Activated CD4-positive, alpha-beta T cell treated with anti-CD3 and anti-CD28 coated beads for 4 hours (primary cell): ENCODE measurements around the gene CNR1.

Experiments used
- DNase-seq, 2 donors: peaks; one replicate each; pipeline ENCODE4 v3.0.0-alpha.2; 2020

Gene CNR1

GRCh38 chr6:88143421-88144157, 22.6 kb downstream of the CNR1 start:
- DNase-seq = no peak

DNA sequence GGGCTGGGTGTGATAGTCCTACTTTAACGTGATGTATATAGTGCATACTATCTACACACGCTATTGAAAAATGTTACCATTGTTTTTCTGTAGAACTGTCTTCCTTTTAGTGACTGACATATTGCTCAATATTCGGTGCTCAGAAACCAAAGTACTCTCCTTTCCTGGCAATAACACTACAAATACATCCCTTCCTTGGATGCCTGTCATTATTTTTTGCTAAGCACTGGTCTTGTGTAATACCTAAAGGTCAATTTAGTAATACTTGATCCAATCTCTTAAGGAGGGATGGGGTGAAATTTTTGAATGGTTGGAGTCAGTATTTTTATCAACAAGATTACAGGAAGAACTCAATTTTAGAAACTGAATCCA, 23.9 kb downstream of the CNR1 start:
- no peak for DNase-seq

DNA sequence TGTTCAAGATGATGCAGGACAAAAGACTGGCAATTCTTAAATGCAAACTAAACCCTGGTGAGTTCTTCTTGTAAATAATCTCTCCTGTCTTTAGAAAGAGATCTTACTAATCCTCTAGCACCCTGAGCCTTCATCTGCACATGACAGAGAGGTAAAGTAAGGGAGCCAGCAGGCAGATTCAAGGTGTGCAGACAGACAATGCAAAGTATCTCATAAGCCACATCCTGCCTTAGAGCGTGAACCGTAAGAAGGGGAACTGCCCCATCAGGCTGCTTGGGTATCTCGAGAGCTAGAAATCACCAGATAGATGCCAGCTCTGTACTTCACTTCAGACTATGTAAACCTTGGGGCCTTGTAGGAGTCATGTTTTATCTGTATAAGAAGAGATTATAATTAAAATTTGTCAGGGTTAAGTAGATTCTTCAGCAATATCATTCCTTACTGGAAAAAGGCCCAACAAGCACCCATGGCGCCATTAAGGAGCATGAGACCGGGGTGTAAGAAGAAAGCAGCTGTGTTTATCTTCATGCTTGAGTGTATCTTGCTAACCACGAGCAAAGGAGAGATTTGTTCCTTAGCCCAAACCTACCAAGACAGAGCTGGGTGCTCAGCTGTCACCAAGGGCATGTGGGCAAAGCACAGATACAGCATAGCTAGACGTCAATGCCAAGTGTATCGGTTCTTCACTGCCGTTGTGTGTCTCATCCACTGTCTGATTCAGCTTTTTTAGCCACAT, 24.4 kb downstream of the CNR1 start:
- no peak for DNase-seq

GRCh38 chr6:88137915-88138314, 28.2 kb downstream of the CNR1 start:
- no peak for DNase-seq

DNA sequence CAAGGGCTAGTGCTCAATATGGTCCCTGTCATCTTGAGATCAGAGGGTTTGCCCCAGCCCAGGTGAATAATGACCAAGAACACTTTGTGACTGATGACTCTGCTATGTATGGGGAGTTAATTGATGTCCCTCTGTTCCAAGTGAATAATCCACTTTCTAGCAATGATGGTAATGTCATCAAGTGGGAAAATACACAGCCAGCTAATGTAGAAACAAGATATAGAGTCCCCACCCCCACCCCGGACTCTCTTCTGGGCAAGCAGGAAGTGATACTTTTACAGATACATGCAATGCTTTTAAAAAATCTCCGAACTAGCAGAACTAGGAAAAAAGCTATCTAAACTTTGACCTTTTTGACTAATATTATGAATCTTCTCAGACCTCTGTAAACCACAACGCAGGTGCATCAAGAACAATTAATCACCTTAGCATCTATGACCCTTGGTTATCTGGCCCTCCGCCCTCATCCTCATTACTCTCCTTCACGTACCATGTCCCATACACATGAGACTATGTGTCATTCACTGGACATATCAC, 30.5 kb downstream of the CNR1 start:
- DNase-seq = no peak

DNA sequence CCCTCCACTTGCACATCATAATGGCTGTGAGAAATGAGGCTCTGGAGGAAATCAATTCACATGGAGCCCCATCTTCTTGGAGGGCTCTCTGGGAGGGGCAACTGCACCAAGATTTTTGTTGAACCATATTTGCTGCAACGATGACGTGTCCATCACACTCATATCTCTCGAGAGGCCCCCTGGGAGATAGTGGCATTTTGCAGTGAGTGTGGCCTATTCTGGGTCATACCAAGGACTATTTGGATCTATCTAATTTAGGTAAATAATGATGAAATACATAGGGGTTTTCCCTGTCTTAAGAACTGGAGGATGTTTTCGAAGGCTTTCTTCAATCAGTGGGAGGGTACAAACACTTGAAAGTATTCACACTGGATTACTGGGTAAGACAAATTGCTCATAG, 31.6 kb downstream of the CNR1 start:
- DNase-seq = no peak

GRCh38 chr6:88133718-88134117, 32.4 kb downstream of the CNR1 start:
- no peak for DNase-seq

DNA sequence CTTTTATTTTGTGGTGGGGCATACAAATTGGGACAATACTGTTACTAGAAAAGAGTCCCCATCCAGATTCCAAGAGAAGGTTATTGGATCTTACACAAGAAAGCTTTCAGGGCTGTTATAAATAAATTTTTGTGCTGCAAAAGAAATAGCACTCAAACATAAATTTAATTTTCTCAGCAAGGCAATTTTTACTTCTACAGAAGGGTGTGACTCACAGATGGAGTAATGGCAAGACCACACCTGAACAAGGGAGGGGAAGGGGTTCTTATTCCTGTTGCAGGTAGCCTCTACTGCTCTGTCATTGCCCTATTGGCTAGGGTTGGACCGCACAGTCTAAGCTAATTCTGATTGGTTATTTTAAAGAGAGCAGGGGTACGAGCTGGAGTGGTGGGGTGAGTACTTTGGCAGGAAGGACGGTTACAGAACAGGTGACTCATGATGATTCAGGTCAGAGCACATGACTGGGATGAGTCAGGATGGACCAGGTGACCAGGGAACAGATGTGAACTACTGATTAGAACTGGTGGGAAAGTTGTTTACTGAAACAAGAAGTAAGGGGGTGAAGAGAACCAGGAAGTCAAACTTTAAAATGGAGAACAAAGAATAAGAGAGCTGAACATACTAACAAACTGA, 41.1 kb downstream of the CNR1 start:
- DNase-seq = no peak

- no peak for DNase-seq
Observed at GRCh38 chr6:88120635-88121034, 45.5 kb downstream of the CNR1 start.

- DNase-seq = no peak
Observed at GRCh38 chr6:88119769-88120168, 46.4 kb downstream of the CNR1 start.

DNA sequence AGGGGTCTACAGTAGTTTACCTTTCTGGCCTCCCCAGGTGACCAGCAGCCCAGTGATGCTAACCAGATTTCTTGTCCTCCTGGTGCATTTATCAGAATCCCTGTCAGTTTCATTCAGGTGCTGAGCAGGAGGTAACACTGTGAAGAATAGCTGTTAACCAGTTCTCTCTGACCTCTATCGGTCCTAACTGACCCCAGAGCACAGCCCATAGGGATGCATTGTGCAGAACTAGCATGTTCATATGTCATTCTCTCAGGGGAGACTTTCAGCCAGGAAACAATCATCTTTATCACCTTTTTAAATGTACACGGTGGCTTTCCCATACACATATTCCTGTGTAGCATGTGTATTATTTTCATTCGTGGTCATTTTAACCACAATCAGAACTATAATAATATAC, 49.9 kb downstream of the CNR1 start:
- no peak for DNase-seq

GRCh38 chr6:88115307-88115706, 50.8 kb downstream of the CNR1 start:
- no peak for DNase-seq

DNA sequence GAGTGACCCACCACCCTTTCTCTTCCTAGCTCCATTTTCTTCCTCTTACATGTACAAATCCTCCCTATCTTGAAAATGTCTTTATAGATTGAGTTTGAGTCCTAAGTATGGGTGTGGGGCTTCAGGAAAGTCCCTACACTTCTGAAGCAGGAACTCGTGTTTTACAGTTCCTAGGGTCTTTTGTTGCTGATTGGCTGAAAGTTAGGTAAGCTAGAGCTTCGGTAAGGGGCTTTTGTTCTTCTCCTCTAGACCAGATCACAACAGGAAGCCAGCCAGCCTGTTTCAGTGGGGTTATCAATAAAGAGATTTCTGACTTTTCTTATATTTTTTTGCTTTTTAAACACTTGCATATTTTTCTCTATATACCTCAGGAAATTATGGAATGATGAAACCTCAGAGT, 51.3 kb downstream of the CNR1 start:
- no peak for DNase-seq

- no peak for DNase-seq
Observed at GRCh38 chr6:88111991-88112390, 54.2 kb downstream of the CNR1 start.

GRCh38 chr6:88107241-88107640, 58.9 kb downstream of the CNR1 start:
- no peak for DNase-seq

GRCh38 chr6:88105741-88106340, 60.3 kb downstream of the CNR1 start:
- no peak for DNase-seq
